Activated T-cell treated with anti-CD3 and anti-CD28 coated beads, Interleukin-2, amount 50 U/mL, for 72 hours (primary cell): ENCODE results near the gene ACER3. TPM values are rescaled to one million over a fixed set of nuclear protein-coding genes. Genes with fewer than 3 reads are reported as not detected.
A peak's percentile ranks its signal among the peaks of the same experiment; 100 is the strongest.
"Not testable (repeated sequence)": the region's sequence is repeated elsewhere in the genome, so short reads cannot be mapped to it uniquely, and the experiment has no call there.

ENCODE experiments used
- ATAC-seq, 2 donors: fragments of 150-1000 bp; cut with Tn5 transposase; replicated peaks in 1 of 2; 2 replicates each; pipeline ENCODE4 v1.10.0; 2021; ENCODE audit warnings: moderate library complexity in 2 of 2, mild to moderate bottlenecking in 1 of 2
- DNase-seq, 2 donors: peaks; one replicate each; pipeline ENCODE4 v3.0.0; 2021 to 2022; ENCODE audit warnings: mixed read lengths in 1 of 2
- H3K27ac Mint-ChIP-seq: one replicate; pipeline ENCODE4 v1.8.0; 2022; ENCODE audit warnings: mild to moderate bottlenecking, moderate library complexity, mixed read lengths
- H3K27me3 Mint-ChIP-seq: one replicate; pipeline ENCODE4 v1.8.0; 2022; ENCODE audit warnings: low read depth, mixed read lengths
- H3K36me3 Mint-ChIP-seq, 2 donors: one replicate each; pipeline ENCODE4 v1.8.0; 2022; ENCODE audit warnings: mixed read lengths in 2 of 2, mild to moderate bottlenecking in 1 of 2; ENCODE audit not compliant: insufficient read depth in 2 of 2
- H3K4me1 Mint-ChIP-seq: one replicate; pipeline ENCODE4 v1.8.0; 2022; ENCODE audit warnings: low read depth, mixed read lengths
- H3K4me3 Mint-ChIP-seq, 2 donors: one replicate each; pipeline ENCODE4 v1.8.0; 2022; ENCODE audit warnings: mild to moderate bottlenecking in 2 of 2, mixed read lengths in 2 of 2, moderate library complexity in 2 of 2
- H3K9me3 Mint-ChIP-seq, 2 donors: one replicate each; pipeline ENCODE4 v1.8.0; 2022; ENCODE audit warnings: mixed read lengths in 2 of 2
- total RNA-seq, 2 donors: library from RNA; stranded (reverse); gene quantifications; one replicate each; pipeline ENCODE4 v1.2.3, GENCODE V29; 2022

The ACER3 gene
- total RNA-seq, 2 donors from 2014 or later: 13.1 to 16.2 TPM

- no peaks in the 10 kb centered on the region for H3K9me3 Mint-ChIP-seq
- no peak overlapping the region for H3K27ac Mint-ChIP-seq
- peaks cover 8% of the 10 kb centered on the region for H3K4me1 Mint-ChIP-seq
- DNase-seq (no peak), ATAC-seq (no peak)
- no peak overlapping the region for H3K4me3 Mint-ChIP-seq
- H3K36me3 Mint-ChIP-seq: peaks cover 0 to 2% of the 10 kb centered on the region in 2 donors
- peaks cover 52% of the 10 kb centered on the region for H3K27me3 Mint-ChIP-seq
These were observed 176.3 kb downstream of the ACER3 start for GRCh38 chr11:77037057-77037456.

DNA sequence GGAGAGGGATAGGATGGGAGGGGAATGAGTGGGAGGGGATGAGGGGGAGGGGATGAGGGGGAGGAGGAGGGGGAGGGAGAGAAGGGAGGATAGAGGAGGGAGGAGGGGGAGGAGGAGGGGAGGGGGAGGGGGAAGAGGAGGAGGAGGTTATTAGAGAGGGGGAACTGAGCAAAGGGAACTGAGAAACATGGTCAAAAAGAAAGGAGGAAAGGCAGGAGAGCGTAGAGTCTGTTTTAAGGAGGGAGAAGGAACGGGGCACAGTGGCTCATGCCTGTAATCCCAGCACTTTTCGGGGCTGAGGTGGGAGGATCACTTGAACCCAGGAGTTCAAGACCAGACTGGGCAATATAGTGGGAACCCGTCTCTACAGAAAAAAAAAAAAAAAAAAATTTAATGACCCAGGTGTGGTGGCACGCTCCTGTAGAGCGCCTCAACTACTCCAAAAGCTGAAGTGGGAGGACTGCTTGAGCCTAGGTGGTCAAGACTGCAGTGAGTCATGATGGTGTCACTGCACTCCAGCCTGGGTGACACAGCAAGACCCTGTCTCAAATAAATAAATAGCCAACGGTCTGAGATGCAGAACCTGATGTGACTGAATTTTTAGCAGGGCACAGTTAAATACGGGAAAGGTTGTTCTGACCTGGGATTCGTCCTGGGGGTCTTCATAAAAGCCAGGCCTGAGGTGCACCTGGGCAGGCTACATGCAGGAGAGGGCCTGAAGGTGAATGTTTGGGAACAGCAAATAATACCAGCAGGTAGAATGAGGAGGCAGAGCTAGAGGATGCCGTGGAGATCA, 177.5 kb downstream of the ACER3 start:
- Mint-ChIP-seq H3K4me3 (peak overlapping the region in 1 of 2 donors; percentile 77), H3K9me3 (no peaks in the 10 kb centered on the region), H3K27ac (no peak overlapping the region), H3K27me3 (peaks cover 57% of the 10 kb centered on the region), H3K4me1 (peaks cover 8% of the 10 kb centered on the region), H3K36me3 (peaks cover 0 to 2% of the 10 kb centered on the region in 2 donors)
- ATAC-seq: no peak
- DNase-seq: no peak

DNA sequence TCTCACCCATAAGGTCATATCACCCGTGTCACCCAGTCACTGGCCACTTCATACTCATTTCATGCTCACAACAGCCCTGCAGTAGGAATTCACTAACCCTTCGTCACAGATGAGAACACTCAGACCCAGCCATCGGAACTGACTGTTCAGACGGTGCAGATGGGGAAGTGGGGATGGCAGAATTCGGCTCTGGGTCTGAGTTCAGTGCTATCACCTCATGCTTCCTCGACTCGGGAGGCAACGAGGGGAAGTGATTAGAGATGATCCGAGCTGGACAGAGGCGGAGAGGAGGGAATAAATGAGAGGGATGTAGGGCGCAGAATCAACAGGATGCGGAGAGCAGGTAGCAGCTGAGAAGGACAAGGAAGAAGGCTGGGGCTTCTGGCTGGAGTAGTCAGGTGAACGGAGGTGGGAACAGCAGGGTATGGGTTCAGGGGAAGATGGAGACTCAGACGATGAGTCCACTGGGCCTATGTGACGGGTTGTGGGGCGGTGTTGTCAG, 178.2 kb downstream of the ACER3 start:
- DNase-seq (no peak), ATAC-seq (no peak)
- H3K4me1 Mint-ChIP-seq: peaks cover 8% of the 10 kb centered on the region
- no peak overlapping the region for H3K27ac Mint-ChIP-seq
- peaks cover 57% of the 10 kb centered on the region for H3K27me3 Mint-ChIP-seq
- H3K9me3 Mint-ChIP-seq: no peaks in the 10 kb centered on the region
- peaks cover 0 to 2% of the 10 kb centered on the region in 2 donors for H3K36me3 Mint-ChIP-seq
- H3K4me3 Mint-ChIP-seq: peak overlapping the region; percentile 37 to 77

DNA sequence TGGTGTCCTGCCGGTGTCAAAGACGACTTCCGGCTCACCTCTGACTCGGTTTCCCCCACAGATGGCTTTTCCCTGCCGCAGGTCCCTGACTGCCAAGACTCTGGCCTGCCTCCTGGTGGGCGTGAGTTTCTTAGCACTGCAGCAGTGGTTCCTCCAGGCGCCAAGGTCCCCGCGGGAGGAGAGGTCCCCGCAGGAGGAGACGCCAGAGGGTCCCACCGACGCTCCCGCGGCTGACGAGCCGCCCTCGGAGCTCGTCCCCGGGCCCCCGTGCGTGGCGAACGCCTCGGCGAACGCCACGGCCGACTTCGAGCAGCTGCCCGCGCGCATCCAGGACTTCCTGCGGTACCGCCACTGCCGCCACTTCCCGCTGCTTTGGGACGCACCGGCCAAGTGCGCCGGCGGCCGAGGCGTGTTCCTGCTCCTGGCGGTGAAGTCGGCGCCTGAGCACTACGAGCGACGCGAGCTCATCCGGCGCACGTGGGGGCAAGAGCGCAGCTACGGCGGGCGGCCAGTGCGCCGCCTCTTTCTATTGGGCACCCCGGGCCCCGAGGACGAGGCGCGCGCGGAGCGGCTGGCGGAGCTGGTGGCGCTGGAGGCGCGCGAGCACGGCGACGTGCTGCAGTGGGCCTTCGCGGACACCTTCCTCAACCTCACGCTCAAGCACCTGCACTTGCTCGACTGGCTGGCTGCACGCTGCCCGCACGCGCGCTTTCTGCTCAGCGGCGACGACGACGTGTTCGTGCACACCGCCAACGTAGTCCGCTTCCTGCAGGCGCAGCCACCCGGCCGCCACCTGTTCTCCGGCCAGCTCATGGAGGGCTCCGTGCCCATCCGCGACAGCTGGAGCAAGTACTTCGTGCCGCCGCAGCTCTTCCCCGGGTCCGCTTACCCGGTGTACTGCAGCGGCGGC, 179.0 kb downstream of the ACER3 start:
- peaks cover 0 to 2% of the 10 kb centered on the region in 2 donors for H3K36me3 Mint-ChIP-seq
- H3K4me3 Mint-ChIP-seq: peak overlapping the region; percentile 41 to 77
- peaks cover 8% of the 10 kb centered on the region for H3K4me1 Mint-ChIP-seq
- peaks cover 57% of the 10 kb centered on the region for H3K27me3 Mint-ChIP-seq
- no peak overlapping the region for H3K27ac Mint-ChIP-seq
- DNase-seq: peak; percentile 23 to 37
- peak; percentile 50 to 70 for ATAC-seq
- no peaks in the 10 kb centered on the region for H3K9me3 Mint-ChIP-seq

DNA sequence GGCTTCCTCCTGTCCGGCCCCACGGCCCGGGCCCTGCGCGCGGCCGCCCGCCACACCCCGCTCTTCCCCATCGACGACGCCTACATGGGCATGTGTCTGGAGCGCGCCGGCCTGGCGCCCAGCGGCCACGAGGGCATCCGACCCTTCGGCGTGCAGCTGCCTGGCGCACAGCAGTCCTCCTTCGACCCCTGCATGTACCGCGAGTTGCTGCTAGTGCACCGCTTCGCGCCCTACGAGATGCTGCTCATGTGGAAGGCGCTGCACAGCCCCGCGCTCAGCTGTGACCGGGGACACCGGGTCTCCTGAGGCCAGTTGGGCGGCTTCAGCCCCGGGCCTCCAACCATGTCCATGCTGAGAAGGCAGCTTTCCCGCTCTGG, 179.7 kb downstream of the ACER3 start:
- H3K9me3 Mint-ChIP-seq: no peaks in the 10 kb centered on the region
- H3K4me3 Mint-ChIP-seq: peak overlapping the region; percentile 17 to 32
- ATAC-seq: no peak
- no peak for DNase-seq
- H3K27me3 Mint-ChIP-seq: peaks cover 59% of the 10 kb centered on the region
- H3K4me1 Mint-ChIP-seq: peaks cover 8% of the 10 kb centered on the region
- no peak overlapping the region for H3K27ac Mint-ChIP-seq
- H3K36me3 Mint-ChIP-seq: peaks cover 0 to 2% of the 10 kb centered on the region in 2 donors

GRCh38 chr11:77040889-77041288, 180.2 kb downstream of the ACER3 start:
- no peak for ATAC-seq
- Mint-ChIP-seq H3K36me3 (peaks cover 0 to 2% of the 10 kb centered on the region in 2 donors), H3K27ac (no peak overlapping the region), H3K4me1 (peaks cover 8% of the 10 kb centered on the region), H3K4me3 (peak overlapping the region; percentile 46 to 55), H3K27me3 (peaks cover 56% of the 10 kb centered on the region), H3K9me3 (no peaks in the 10 kb centered on the region)
- no peak for DNase-seq

DNA sequence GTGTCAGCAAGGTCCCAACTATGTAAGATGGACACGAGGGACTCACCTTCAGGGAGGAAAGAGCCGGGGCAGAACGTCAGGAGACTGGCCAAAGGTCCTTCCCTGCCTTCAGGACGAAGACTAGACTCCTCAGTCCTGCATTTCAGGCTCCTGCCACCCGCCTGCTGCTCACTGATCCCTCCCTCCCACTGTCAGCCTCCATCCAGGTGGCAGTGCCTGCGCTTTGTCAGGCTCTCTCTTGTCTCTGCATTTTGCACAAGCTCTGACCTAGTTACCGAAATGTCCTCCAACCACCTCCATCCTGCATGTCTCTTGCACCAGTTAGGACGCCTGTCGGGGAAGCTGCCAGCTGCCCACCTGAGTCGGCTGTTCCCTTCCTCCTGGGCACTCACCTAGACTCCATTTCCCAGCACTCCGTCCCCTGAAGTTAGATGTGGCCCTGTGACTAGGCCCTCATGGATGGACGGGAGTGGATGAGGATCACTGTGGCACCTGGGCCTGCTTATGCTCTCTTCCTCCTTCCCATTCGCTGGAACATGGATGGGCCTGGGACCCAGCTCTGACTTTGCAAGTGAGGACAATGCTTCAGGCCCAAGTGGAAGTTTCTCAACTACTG, 181.5 kb downstream of the ACER3 start:
- Mint-ChIP-seq H3K36me3 (peaks cover 0 to 2% of the 10 kb centered on the region in 2 donors), H3K9me3 (no peaks in the 10 kb centered on the region), H3K4me3 (no peak overlapping the region), H3K4me1 (peaks cover 20% of the 10 kb centered on the region), H3K27me3 (peaks cover 46% of the 10 kb centered on the region), H3K27ac (no peak overlapping the region)
- no peak for ATAC-seq
- no peak for DNase-seq

GRCh38 chr11:77044356-77044755, 183.6 kb downstream of the ACER3 start:
- Mint-ChIP-seq H3K4me3 (no peak overlapping the region), H3K4me1 (peaks cover 15% of the 10 kb centered on the region), H3K27me3 (peaks cover 24% of the 10 kb centered on the region), H3K27ac (no peak overlapping the region), H3K36me3 (peaks cover 0 to 2% of the 10 kb centered on the region in 2 donors), H3K9me3 (no peaks in the 10 kb centered on the region)
- no peak for DNase-seq
- no peak for ATAC-seq

DNA sequence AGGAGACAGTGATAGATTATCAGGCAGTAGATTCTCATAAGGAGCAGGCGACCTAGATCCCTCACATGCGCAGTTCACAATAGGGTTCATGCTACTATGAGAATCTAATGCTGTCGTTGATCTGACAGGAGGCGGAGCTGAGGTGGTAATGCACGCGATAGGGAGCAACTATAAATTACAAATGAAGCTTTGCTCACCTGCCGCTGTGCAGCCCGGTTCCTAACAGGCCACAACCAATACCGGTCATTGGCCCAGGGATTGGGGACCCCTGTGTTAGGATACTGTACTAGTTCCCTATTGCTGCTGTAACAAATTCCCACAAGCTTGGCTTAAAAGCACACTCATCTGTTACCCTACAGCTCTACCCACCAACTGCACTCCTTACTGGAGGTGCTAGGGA, 184.2 kb downstream of the ACER3 start:
- Mint-ChIP-seq H3K9me3 (no peaks in the 10 kb centered on the region), H3K36me3 (peaks cover 0 to 2% of the 10 kb centered on the region in 2 donors), H3K27me3 (peaks cover 24% of the 10 kb centered on the region), H3K4me1 (peaks cover 15% of the 10 kb centered on the region), H3K4me3 (no peak overlapping the region), H3K27ac (no peak overlapping the region)
- no peak for DNase-seq
- ATAC-seq: no peak

DNA sequence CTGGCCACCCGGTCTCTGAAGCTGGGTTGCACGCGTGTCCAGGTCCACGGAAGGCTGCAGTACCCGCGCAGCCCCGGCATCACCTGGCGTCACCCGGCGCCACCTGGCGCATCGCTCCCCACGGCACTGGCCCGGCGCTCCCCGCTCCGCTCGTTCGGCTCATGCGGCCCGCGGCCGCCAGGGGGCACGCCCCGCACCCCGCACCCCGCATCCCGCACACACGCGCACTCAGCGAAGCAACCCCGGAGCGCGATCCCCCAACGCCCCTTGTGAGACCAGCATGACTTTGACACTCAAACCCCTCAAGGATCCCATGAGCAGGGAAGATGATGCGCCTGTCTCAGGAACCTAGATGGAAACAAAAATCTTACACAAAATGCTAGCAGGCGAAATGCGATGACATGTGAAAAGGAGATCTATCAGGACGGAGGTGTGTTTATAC, 185.4 kb downstream of the ACER3 start:
- H3K27me3 Mint-ChIP-seq: peaks cover 17% of the 10 kb centered on the region
- peak; percentile 62 to 65 for ATAC-seq
- H3K4me1 Mint-ChIP-seq: peaks cover 15% of the 10 kb centered on the region
- H3K27ac Mint-ChIP-seq: peak overlapping the region; percentile 11
- H3K4me3 Mint-ChIP-seq: peak overlapping the region; percentile 49 to 57
- DNase-seq: peak; percentile 74 to 81
- H3K36me3 Mint-ChIP-seq: no peaks in the 10 kb centered on the region
- no peaks in the 10 kb centered on the region for H3K9me3 Mint-ChIP-seq

DNA sequence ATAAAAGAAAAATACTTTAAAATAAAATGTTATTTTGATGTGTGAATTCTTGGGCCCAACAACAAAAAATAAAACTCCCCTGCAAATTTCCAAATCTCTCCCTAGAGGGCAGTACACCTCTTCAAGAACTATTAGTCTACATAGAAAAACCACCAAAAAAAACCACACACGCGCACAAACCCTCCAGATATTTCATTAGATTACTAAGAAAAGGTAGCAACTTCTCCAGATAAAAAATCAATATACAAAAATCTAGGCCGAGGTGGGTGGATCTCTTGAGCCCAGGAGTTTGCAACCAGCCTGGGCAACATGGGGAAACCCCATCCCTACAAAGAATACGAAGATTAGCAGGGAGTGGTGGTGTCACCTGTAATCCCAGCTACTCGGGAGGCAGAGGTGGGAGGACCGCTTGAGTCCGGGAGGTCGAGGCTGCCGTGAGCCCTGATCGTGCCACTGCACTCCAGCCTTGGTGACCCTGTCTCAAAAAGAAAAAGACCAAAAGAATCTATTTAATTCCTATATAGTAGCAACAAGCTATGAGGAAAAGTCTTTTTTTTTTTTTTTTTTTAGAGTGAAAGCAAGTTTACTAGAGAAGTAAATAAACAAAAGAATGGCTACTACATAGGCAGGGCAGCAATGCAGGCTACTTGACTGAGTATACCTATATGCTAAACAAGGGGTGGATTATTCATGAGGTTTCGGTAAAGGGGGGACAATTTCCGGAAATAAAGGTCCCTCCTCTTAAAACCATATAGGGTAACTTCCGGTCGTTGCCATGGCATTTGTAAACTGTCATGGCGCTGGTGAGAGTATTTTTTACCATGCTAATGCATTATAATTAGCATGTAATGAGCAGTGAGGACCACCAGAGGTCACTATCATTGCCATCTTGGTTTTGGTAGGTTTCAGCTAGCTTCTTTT, 186.5 kb downstream of the ACER3 start:
- H3K4me3 Mint-ChIP-seq: peak overlapping the region; percentile 82
- H3K27me3 Mint-ChIP-seq: peaks cover 11% of the 10 kb centered on the region
- peak; percentile 80 to 81 for DNase-seq
- H3K9me3 Mint-ChIP-seq: no peaks in the 10 kb centered on the region
- peak overlapping the region; percentile 10 for H3K27ac Mint-ChIP-seq
- ATAC-seq: peak; percentile 96
- H3K36me3 Mint-ChIP-seq: no peaks in the 10 kb centered on the region
- H3K4me1 Mint-ChIP-seq: peaks cover 15% of the 10 kb centered on the region

DNA sequence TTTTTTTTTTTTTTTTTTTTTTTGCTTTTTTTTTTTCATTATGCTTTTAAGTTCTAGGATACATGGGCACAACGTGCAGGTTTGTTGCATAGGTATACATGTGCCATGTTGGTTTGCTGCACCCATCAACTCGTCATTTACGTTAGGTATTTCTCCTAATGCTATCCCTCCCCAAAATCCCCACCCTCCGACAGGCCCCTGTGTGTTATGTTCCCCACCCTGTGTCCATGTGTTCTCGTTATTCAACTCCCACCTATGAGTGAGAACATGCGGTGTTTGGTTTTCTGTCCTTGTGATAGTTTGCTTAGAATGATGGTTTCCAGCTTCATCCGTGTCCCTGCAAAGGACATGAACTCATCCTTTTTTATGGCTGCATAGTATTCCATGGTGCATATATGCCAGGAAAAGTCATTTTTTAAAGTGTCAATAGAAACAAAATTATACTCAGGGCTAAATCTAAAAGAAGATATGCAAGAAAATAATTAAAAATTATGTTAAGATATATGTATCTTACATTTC, 187.3 kb downstream of the ACER3 start:
- not testable (repeated sequence) for H3K27ac Mint-ChIP-seq, H3K9me3 Mint-ChIP-seq, DNase-seq, H3K36me3 Mint-ChIP-seq, ATAC-seq, H3K4me3 Mint-ChIP-seq, H3K27me3 Mint-ChIP-seq
- H3K4me1 Mint-ChIP-seq: peaks cover 15% of the 10 kb centered on the region
